OCI-LY1 (cell line): Measurements from ENCODE around the gene KSR1.

Experiments
- EZH2 ChIP-seq: fragments of 200-600 bp; sonication (generic), shearing (Covaris generic); IDR thresholded peaks from 2 replicates; pipeline ENCODE4 v1.8.0; 2017; ENCODE audit warnings: borderline replicate concordance, mixed run types, mild to moderate bottlenecking, antibody characterized with exemption, low read length, moderate library complexity, mixed read lengths
- TF ChIP-seq, protein P1 (sequence below): fragments of 200-600 bp; sonication (generic), shearing (Covaris generic); IDR thresholded peaks from 2 replicates; pipeline ENCODE4 v1.5.1; 2017; ENCODE audit warnings: mild to moderate bottlenecking, antibody characterized with exemption, low read length, moderate library complexity, mixed read lengths

DNA sequence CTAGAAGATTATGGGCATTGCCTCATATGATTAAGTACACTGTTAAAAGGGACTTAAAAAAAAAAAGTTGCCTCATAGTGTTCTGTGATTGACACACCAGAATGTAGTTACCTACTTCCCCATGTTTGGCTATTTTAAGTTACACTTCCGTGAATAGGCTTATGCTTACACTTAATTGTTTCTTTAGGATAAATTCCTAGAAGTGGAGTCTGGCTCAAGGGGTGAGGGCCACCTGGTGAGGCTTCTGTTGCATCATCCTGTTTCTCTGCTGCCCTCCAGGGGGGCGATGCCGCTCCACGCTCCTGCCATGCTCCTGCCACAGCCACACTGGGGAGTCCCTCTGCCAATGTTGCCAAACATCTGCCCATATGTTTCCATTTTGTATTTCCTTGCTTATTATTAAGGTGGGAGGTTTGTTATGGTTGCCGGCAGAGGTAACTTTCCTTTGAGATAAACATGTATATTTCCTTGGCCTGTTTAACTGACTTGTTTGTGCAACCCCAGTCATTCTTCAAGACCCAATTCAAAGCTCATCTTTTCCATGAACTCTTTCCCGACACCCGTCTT, 73.1 kb downstream of the KSR1 start:
- TF ChIP-seq, protein P1, sequence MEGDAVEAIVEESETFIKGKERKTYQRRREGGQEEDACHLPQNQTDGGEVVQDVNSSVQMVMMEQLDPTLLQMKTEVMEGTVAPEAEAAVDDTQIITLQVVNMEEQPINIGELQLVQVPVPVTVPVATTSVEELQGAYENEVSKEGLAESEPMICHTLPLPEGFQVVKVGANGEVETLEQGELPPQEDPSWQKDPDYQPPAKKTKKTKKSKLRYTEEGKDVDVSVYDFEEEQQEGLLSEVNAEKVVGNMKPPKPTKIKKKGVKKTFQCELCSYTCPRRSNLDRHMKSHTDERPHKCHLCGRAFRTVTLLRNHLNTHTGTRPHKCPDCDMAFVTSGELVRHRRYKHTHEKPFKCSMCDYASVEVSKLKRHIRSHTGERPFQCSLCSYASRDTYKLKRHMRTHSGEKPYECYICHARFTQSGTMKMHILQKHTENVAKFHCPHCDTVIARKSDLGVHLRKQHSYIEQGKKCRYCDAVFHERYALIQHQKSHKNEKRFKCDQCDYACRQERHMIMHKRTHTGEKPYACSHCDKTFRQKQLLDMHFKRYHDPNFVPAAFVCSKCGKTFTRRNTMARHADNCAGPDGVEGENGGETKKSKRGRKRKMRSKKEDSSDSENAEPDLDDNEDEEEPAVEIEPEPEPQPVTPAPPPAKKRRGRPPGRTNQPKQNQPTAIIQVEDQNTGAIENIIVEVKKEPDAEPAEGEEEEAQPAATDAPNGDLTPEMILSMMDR = no peak
- no peak for TF ChIP-seq EZH2
